Ectodermal cell (in vitro differentiated cells): ENCODE results near the gene PITPNM3.

Experiments used
- H3K27ac ChIP-seq: 2 replicates; pipeline ENCODE4 v1.7.0; 2013; ENCODE audit warnings: mild to moderate bottlenecking, low read depth, low read length; ENCODE audit not compliant: insufficient read depth, poor library complexity, severe bottlenecking
- H3K27me3 ChIP-seq: 2 replicates; pipeline ENCODE4 v1.7.0; 2013; ENCODE audit warnings: mild to moderate bottlenecking, low read length; ENCODE audit not compliant: insufficient read depth, control insufficient read depth, poor library complexity, severe bottlenecking
- H3K36me3 ChIP-seq: one replicate; pipeline ENCODE4 v1.7.0; 2013; ENCODE audit warnings: low read length; ENCODE audit not compliant: control insufficient read depth, insufficient read depth
- H3K4me1 ChIP-seq: one replicate; pipeline ENCODE4 v1.7.0; 2013; ENCODE audit warnings: low read length; ENCODE audit not compliant: control insufficient read depth, insufficient read depth
- H3K4me3 ChIP-seq: 2 replicates; pipeline ENCODE4 v1.7.0; 2013; ENCODE audit warnings: low read depth, low read length, control low read depth; ENCODE audit not compliant: insufficient read depth
- H3K9me3 ChIP-seq: 2 replicates; pipeline ENCODE4 v1.7.0; 2013; ENCODE audit warnings: mild to moderate bottlenecking, low read length, moderate library complexity; ENCODE audit not compliant: control insufficient read depth
- WGBS, 2 experiments: methylation state at CpG; one replicate each; pipeline ENCODE4 v1.1.7; 2013; ENCODE audit warnings: missing lambda C conversion rate in 2 of 2; 5-methylcytosine and 5-hydroxymethylcytosine counted together

PITPNM3 gene

GRCh38 chr17:6428207-6428965 lies 128.0 kb downstream of the PITPNM3 start:
- Histone ChIP-seq H3K27ac (no peak overlapping the region), H3K27me3 (no peaks in the 10 kb centered on the region), H3K9me3 (no peaks in the 10 kb centered on the region), H3K4me1 (peaks cover 13% of the 10 kb centered on the region), H3K36me3 (no peaks in the 10 kb centered on the region), H3K4me3 (no peak overlapping the region)
- 95% methylated on average over 17 of the region's 17 CpGs for WGBS, 2 experiments

GRCh38 chr17:6427279-6427781 lies 129.0 kb downstream of the PITPNM3 start:
- Histone ChIP-seq H3K4me1 (peaks cover 13% of the 10 kb centered on the region), H3K27me3 (no peaks in the 10 kb centered on the region), H3K9me3 (no peaks in the 10 kb centered on the region), H3K27ac (no peak overlapping the region), H3K36me3 (no peaks in the 10 kb centered on the region), H3K4me3 (no peak overlapping the region)
- 84 to 87% methylated on average over 5 to 7 of the region's 7 CpGs for WGBS, 2 experiments

- H3K9me3 ChIP-seq, result no peaks in the 10 kb centered on the region
- no peak overlapping the region for H3K27ac ChIP-seq
- no peaks in the 10 kb centered on the region for H3K36me3 ChIP-seq
- peaks cover 13% of the 10 kb centered on the region for H3K4me1 ChIP-seq
- H3K4me3 ChIP-seq, result no peak overlapping the region
- no peaks in the 10 kb centered on the region for H3K27me3 ChIP-seq
- 95 to 96% methylated on average over 25 of the region's 25 CpGs for WGBS, 2 experiments
These were observed 129.8 kb downstream of the PITPNM3 start for GRCh38 chr17:6426356-6427101.

GRCh38 chr17:6425407-6425806 lies 130.9 kb downstream of the PITPNM3 start:
- WGBS, 2 experiments, result 94 to 95% methylated on average over 18 of the region's 18 CpGs
- no peak overlapping the region for H3K4me3 ChIP-seq
- no peaks in the 10 kb centered on the region for H3K36me3 ChIP-seq
- no peak overlapping the region for H3K27ac ChIP-seq
- H3K9me3 ChIP-seq, result no peaks in the 10 kb centered on the region
- no peaks in the 10 kb centered on the region for H3K27me3 ChIP-seq
- H3K4me1 ChIP-seq, result peaks cover 13% of the 10 kb centered on the region

GRCh38 chr17:6423931-6424330 lies 132.4 kb downstream of the PITPNM3 start:
- no peaks in the 10 kb centered on the region for H3K36me3 ChIP-seq
- H3K27ac ChIP-seq, result no peak overlapping the region
- 91% methylated on average over 14 of the region's 14 CpGs for WGBS, 2 experiments
- H3K9me3 ChIP-seq, result no peaks in the 10 kb centered on the region
- H3K27me3 ChIP-seq, result no peaks in the 10 kb centered on the region
- H3K4me1 ChIP-seq, result peaks cover 3% of the 10 kb centered on the region
- no peak overlapping the region for H3K4me3 ChIP-seq

GRCh38 chr17:6422654-6423241 lies 133.6 kb downstream of the PITPNM3 start:
- Histone ChIP-seq H3K36me3 (no peaks in the 10 kb centered on the region), H3K27me3 (no peaks in the 10 kb centered on the region), H3K9me3 (no peaks in the 10 kb centered on the region), H3K27ac (no peak overlapping the region), H3K4me3 (no peak overlapping the region), H3K4me1 (no peaks in the 10 kb centered on the region)
- WGBS, 2 experiments, result 82 to 83% methylated on average over 13 of the region's 13 CpGs

- WGBS, 2 experiments, result 27 to 32% methylated on average over 12 of the region's 13 CpGs
- Histone ChIP-seq H3K27ac (no peak overlapping the region), H3K4me3 (no peak overlapping the region), H3K4me1 (no peaks in the 10 kb centered on the region), H3K27me3 (no peaks in the 10 kb centered on the region), H3K9me3 (no peaks in the 10 kb centered on the region), H3K36me3 (no peaks in the 10 kb centered on the region)
These were observed 134.4 kb downstream of the PITPNM3 start for GRCh38 chr17:6421700-6422604.

GRCh38 chr17:6420173-6420641 lies 136.1 kb downstream of the PITPNM3 start:
- H3K36me3 ChIP-seq, result no peaks in the 10 kb centered on the region
- no peaks in the 10 kb centered on the region for H3K9me3 ChIP-seq
- H3K4me3 ChIP-seq, result no peak overlapping the region
- 26 to 28% methylated on average over 13 of the region's 13 CpGs for WGBS, 2 experiments
- no peaks in the 10 kb centered on the region for H3K4me1 ChIP-seq
- H3K27me3 ChIP-seq, result no peaks in the 10 kb centered on the region
- no peak overlapping the region for H3K27ac ChIP-seq

- Histone ChIP-seq H3K4me3 (no peak overlapping the region), H3K36me3 (no peaks in the 10 kb centered on the region), H3K4me1 (no peaks in the 10 kb centered on the region), H3K9me3 (no peaks in the 10 kb centered on the region), H3K27me3 (no peaks in the 10 kb centered on the region), H3K27ac (no peak overlapping the region)
- 85% methylated on average over 8 of the region's 8 CpGs for WGBS, 2 experiments
These were observed 140.7 kb downstream of the PITPNM3 start for GRCh38 chr17:6415616-6416015.
